SK-N-SH (cell line): ENCODE results near the gene LEF1.

Experiments
- EZH2phosphoT487 ChIP-seq: fragments of 200-600 bp; sonication (generic); IDR thresholded peaks from 2 replicates; pipeline ENCODE4 v1.6.1; 2017; ENCODE audit warnings: low read depth, mixed run types, mild to moderate bottlenecking, antibody characterized with exemption, moderate library complexity, borderline replicate concordance
- FOXM1 ChIP-seq: IDR thresholded peaks from 2 replicates; pipeline ENCODE4 v1.4.0; 2012; ENCODE audit warnings: low read depth, mild to moderate bottlenecking
- JUND ChIP-seq: IDR thresholded peaks from 2 replicates; pipeline ENCODE4 v1.4.0; 2012
- POLR2AphosphoS5 ChIP-seq: IDR thresholded peaks from 2 replicates; pipeline ENCODE4 v1.6.1; 2012; ENCODE audit warnings: low read depth, low read length
- TF ChIP-seq, protein P1 (sequence below): IDR thresholded peaks from 2 replicates; pipeline ENCODE4 v1.4.0; 2012; ENCODE audit warnings: low read depth, borderline replicate concordance
- TF ChIP-seq, protein P2 (sequence below): fragments of 200-600 bp; sonication (generic); IDR thresholded peaks from 2 replicates; pipeline ENCODE4 v1.6.1; 2017; ENCODE audit warnings: antibody characterized with exemption, mild to moderate bottlenecking, moderate library complexity
- TF ChIP-seq, protein P3 (sequence below): IDR thresholded peaks from 2 replicates; pipeline ENCODE4 v1.6.1; 2012; ENCODE audit warnings: mild to moderate bottlenecking, low read depth, low read length, moderate library complexity
- TF ChIP-seq, protein P4 (sequence below): IDR thresholded peaks from 2 replicates; pipeline ENCODE4 v1.4.0; 2012; ENCODE audit warnings: low read depth
- TF ChIP-seq, protein P5 (sequence below): IDR thresholded peaks from 2 replicates; pipeline ENCODE4 v1.4.0; 2012; ENCODE audit warnings: low read depth, borderline replicate concordance

DNA sequence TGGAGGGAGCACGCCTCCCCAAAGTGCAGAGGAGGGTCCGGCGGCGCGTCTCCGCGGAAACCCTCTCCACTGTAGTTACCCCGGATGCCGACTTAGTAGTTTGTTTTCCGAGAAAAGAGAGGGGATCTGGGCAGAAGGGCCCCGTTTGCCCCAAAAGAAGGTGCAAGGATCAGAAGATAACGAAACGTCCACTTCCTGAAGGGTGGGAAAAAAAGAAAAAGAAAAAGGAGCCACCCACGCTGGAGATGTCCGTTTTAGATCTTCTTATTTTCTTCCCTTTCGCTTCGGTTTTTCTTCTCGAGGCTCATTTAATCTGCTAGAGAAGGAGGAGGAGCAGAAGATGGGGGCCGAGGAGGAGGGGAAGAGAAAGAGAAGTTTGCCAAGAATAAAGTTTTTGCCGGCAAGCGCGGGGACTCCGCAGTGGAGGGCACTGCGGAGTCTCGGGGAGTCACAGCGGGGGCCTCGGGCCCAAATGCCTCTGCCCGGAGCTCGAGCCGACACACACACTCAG is 517 bp downstream of the LEF1 start:
- no peak for TF ChIP-seq JUND
- TF ChIP-seq, protein P1, sequence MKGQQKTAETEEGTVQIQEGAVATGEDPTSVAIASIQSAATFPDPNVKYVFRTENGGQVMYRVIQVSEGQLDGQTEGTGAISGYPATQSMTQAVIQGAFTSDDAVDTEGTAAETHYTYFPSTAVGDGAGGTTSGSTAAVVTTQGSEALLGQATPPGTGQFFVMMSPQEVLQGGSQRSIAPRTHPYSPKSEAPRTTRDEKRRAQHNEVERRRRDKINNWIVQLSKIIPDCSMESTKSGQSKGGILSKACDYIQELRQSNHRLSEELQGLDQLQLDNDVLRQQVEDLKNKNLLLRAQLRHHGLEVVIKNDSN = no peak
- TF ChIP-seq, protein P2, sequence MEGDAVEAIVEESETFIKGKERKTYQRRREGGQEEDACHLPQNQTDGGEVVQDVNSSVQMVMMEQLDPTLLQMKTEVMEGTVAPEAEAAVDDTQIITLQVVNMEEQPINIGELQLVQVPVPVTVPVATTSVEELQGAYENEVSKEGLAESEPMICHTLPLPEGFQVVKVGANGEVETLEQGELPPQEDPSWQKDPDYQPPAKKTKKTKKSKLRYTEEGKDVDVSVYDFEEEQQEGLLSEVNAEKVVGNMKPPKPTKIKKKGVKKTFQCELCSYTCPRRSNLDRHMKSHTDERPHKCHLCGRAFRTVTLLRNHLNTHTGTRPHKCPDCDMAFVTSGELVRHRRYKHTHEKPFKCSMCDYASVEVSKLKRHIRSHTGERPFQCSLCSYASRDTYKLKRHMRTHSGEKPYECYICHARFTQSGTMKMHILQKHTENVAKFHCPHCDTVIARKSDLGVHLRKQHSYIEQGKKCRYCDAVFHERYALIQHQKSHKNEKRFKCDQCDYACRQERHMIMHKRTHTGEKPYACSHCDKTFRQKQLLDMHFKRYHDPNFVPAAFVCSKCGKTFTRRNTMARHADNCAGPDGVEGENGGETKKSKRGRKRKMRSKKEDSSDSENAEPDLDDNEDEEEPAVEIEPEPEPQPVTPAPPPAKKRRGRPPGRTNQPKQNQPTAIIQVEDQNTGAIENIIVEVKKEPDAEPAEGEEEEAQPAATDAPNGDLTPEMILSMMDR = no peak
- TF ChIP-seq EZH2phosphoT487 = no peak
- TF ChIP-seq FOXM1 = no peak
- TF ChIP-seq, protein P3, sequence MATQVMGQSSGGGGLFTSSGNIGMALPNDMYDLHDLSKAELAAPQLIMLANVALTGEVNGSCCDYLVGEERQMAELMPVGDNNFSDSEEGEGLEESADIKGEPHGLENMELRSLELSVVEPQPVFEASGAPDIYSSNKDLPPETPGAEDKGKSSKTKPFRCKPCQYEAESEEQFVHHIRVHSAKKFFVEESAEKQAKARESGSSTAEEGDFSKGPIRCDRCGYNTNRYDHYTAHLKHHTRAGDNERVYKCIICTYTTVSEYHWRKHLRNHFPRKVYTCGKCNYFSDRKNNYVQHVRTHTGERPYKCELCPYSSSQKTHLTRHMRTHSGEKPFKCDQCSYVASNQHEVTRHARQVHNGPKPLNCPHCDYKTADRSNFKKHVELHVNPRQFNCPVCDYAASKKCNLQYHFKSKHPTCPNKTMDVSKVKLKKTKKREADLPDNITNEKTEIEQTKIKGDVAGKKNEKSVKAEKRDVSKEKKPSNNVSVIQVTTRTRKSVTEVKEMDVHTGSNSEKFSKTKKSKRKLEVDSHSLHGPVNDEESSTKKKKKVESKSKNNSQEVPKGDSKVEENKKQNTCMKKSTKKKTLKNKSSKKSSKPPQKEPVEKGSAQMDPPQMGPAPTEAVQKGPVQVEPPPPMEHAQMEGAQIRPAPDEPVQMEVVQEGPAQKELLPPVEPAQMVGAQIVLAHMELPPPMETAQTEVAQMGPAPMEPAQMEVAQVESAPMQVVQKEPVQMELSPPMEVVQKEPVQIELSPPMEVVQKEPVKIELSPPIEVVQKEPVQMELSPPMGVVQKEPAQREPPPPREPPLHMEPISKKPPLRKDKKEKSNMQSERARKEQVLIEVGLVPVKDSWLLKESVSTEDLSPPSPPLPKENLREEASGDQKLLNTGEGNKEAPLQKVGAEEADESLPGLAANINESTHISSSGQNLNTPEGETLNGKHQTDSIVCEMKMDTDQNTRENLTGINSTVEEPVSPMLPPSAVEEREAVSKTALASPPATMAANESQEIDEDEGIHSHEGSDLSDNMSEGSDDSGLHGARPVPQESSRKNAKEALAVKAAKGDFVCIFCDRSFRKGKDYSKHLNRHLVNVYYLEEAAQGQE = no peak
- no peak for TF ChIP-seq POLR2AphosphoS5
- TF ChIP-seq, protein P4, sequence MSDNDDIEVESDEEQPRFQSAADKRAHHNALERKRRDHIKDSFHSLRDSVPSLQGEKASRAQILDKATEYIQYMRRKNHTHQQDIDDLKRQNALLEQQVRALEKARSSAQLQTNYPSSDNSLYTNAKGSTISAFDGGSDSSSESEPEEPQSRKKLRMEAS = no peak
- TF ChIP-seq, protein P5, sequence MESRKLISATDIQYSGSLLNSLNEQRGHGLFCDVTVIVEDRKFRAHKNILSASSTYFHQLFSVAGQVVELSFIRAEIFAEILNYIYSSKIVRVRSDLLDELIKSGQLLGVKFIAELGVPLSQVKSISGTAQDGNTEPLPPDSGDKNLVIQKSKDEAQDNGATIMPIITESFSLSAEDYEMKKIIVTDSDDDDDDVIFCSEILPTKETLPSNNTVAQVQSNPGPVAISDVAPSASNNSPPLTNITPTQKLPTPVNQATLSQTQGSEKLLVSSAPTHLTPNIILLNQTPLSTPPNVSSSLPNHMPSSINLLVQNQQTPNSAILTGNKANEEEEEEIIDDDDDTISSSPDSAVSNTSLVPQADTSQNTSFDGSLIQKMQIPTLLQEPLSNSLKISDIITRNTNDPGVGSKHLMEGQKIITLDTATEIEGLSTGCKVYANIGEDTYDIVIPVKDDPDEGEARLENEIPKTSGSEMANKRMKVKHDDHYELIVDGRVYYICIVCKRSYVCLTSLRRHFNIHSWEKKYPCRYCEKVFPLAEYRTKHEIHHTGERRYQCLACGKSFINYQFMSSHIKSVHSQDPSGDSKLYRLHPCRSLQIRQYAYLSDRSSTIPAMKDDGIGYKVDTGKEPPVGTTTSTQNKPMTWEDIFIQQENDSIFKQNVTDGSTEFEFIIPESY = no peak
